ENCODE results near the gene IL36A.

- TF ChIP-seq CTCF (IDR thresholded peaks at IDR 0.05; ENCODE audit: poor library complexity) (no peak), EZH2 (IDR thresholded peaks at IDR 0.05; ENCODE audit: borderline replicate concordance) (no peak)
Observed at GRCh38 chr2:113000436-113000835, 4.8 kb upstream of the IL36A start.

Data from hepatocyte (in vitro differentiated cells).